Activated gamma-delta T cell (primary cell): ENCODE measurements around the gene ATP11B.

ENCODE experiments used
- DNase-seq: peaks from one replicate; lab custom pipeline; 2025; lab: John Stamatoyannopoulos, UW
- total RNA-seq, 2 donors: gene quantifications; one replicate each; lab custom pipeline; 2026; lab: John Stamatoyannopoulos, UW

The ATP11B gene
- total RNA-seq: 317 to 346 reads per million in 2 donors

DNA sequence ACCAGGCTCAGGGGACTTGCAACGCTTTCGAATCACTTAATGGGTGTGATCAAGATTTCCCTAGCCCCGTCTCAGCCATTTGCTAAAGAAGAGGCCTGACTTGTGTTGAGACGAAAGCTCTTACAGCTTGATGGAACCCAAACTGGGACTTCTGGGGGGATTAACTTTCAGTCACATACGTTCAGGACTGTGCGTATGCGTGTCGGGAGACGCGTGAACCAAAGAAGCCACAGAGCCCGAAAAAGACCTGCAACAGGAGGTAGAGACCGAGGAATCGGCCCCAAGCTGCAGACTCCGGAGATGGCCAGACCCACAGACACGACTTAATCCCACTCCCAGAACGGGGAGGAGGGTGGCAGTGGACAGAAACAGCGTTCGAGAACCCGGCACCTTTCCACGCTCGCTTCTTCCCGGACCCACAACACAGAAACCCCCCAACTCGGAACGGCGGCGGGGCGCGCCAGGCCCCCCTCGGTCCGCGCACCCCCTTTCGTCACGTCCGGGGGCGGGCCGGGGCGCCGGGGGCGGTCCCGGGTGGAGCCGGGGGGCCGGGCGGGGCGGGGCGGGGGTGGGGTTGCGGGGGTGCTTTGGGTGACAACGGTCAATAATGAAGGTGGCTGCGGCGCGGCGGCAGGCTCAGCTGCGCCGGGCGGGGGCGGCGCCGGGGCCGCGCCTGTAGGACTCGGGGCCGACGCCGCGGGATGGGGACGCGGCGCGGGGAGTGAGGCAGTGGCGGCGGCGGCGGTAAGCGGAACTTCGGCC is at the start of gene ATP11B:
Gene ATP11B, plus strand, starts transcription at position 604 of the 762 bp plus-strand sequence. CDS start 256 bp downstream, outside the sequence.
- peak; percentile 77 for DNase-seq

DNA sequence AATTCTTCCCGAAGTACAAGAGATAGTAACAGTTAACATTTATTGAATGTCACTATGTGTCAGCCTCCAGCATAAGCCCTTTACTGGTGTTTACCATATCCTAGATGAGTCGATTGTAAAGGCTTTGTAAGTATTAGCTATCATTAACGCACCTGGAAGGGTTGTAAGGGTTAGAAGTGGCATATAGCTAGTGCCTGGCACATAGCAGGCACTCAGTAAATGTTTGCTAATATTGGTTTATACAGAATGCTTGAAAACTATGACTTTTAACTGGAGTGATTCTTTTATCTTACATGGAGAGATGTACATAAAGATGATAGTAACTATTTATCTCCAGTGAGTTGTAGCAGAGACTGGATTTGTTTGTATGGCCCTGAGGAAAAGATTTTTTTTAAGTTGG is 46.3 kb upstream of the ATP11B start:
- no peak for DNase-seq

DNA sequence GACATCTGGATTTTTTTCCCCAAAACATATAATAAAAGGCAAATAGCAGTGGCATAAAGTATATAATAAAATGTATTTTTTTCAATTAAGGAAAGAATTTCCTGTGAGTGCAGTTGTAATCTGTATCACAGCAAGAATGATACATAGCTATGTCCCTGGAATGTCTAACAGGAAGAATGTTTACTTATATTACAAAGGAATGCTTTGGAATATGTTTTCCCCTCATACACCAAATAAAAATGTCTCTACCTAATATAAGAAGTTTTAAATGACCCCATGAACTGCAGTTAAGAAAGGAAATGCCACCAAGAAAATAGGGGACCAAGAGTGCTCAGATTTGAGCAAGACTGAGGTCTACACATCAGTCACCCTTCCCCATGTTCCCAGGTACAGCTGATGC is 38.0 kb upstream of the ATP11B start:
- no peak for DNase-seq

DNA sequence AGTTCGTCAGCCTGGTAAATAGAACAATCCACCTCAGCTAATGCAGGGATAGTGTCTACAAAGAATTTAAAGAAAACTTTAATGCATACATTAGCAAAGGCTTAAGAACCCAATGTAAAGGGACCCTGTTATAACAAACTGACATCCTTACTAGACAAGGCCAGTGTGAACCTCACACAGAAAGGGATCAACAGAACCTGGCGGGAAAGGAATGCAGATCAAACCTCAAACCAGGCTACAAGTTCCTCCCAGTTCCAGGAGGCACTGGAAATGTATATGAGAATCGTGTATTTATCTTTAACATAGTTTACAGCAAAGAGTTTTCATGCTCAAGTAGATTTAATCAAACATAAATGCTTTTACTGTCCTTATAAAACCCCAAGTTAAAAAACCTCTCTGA is 37.6 kb upstream of the ATP11B start:
- no peak for DNase-seq

DNA sequence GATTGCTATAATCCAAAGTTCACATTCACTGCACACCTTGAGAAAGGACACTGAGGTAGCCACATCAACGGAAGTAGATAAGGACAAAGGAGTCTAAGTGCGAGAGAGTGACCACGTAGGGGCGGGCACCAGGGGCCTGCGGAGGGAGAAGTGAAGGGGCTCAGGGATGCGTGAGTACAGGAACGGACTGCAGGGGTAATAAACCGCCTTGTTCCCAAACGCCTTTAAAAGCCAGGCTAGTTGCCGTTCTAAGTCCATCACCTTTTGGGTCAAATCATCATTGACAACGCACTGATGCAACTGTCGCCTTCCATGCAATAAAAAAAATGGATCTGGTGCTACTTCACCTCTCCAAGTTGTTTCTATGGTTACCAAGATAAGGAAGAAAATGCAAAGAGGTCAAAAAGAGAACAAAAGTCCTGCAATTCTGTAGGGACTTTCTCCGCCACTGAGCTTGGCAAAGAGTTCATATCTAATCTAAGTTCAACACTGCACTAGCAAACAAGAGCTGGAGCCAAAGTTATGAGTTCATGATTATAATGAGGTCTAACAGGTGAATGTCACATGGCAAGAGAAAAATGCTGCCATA is 32.6 kb upstream of the ATP11B start:
- no peak for DNase-seq

DNA sequence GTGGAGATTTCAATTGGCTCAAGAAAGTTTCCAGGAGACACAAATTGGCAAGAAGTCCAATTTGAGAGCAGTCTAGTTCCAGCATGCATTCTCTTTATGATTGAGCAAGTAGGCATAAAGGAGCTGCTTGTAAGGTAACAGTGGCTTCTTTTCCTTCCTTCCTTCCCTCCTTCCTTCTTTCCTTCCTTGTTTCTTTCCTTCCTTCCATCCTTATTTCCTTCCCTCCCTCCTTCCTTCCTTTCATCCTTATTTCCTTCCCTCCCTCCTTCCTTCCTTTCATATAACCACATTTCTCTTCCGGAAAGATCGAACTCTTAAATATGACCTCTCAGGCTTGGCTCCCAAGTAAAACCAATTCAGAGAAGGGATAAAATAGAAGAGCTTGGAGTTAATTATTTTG is 29.4 kb upstream of the ATP11B start:
- no peak for DNase-seq

DNA sequence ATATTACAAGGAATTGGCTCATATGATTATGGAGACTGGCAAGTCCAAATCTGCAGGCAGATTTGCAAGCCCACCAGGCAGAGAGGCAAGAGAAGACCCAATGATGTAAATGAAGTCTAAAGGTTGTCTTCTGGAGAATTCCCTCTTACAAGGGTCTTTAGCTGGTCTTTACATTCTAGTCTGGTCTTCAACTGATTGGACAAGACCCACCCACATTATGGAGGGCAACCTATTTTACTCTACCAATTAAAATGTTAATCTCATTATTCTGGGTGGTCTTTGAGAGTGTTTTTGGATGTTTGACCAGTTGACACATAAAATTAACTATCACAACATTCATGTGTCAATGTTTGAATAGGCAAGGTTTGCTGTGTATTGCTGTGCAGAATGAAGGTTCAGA is 28.0 kb upstream of the ATP11B start:
- no peak for DNase-seq

DNA sequence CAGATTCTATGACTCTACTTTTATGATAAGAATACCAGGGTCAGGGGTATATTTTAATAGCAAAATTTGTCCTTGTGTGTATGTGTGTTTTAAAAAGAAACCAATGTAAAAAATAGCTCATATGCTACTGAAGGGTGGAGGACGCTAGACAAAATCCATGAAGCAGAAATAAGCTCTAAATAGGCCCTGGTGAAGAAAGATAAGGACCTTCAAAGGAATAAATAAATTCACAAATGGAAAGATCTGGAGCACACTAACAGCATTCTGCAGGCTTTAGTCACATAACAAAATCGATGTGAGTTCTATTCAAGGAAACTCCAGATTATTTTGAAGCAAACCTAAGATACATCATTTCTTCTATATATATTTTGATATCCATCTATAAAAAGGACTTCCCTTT is 27.2 kb upstream of the ATP11B start:
- DNase-seq: no peak

DNA sequence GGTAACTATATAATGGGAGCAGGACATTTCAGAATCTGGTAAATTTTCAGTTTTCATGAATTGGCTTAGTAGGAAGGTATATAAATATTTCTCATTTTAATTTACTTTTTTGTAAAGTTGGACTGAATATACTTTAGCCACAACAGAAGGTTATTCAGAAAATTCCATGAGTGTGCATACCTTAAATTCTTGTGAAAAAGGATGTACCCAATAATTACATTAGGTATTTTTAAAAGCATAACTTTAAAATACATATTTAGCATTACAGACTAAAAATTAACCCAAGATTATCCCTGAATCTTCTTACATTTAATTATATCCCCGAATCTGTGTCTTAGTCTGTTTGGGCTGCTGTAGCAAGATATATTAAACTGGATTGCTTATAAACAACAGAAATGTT is 24.9 kb upstream of the ATP11B start:
- no peak for DNase-seq

DNA sequence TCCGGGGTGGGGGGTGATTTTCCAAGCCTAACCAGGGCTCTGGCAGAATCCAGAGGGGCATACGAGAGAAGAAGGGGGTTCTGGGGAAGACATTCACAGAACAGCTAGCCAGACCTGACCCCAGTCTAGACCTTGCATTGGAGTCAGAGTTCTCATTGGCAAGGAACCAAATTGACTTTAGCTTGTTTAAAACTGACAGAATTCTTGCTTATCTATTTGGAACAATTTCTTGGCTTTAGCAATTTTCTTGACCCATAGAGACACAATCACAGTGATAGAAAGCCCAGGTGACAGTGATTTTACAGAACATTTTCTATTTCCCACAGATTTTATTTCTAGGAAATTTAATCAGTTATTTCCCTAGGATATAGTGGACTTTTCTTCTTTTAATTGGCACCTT is 23.6 kb upstream of the ATP11B start:
- DNase-seq: no peak

DNA sequence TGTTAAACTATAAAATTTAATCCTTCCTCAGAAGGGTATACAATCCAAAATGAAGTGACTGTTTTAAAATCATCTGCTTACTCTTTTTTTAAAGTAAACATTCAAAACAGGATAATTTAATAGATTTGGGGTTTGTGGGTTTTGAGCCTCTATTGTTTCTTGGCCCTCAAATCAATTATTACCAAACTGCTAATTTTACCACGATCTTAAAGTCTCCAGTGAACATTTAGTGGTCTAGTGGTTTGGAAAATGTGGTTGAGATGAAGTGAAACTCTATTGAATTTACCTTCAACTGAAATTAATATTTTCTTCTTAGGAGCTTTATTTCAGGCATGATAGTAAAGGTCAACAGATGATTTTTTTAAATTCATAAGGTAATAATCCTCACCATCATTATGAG is 11.2 kb upstream of the ATP11B start:
- no peak for DNase-seq

DNA sequence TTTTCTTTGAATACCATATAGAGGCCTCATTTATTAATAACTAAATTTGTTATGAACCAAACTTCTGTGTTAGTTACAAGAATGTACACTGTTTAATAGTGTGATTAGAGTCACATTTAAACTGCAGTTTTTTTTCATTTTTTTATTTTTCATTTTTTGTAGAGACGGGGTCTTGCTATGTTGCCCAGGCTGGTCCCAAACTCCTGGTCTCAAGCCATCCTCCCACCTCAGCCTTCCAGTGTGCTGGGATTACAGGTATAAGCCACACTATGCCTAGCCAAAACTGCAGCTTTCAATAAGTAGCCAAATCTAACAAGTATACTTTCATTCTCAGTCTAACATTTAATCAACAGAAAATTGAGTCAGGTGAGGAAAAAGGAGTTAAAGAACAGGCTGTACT is 10.2 kb upstream of the ATP11B start:
- DNase-seq: no peak

DNA sequence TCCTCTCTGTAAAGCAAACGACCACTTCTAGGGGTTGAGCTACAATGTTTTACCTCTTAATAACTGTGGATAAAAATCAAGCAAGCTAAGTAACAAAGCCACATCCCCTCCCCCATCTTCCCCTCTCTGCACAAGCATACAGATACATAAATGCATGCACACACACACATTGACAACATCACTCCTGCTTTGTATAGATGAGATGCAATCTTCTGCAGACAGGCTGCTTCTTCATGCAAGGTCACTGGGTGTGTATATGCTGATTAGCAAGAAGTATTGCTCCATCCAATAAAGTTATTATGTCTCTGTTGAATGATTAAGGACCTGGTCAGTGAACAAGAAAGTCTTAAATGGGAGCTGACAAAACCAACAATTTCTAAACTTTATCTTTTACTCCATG is 8.8 kb upstream of the ATP11B start:
- no peak for DNase-seq

DNA sequence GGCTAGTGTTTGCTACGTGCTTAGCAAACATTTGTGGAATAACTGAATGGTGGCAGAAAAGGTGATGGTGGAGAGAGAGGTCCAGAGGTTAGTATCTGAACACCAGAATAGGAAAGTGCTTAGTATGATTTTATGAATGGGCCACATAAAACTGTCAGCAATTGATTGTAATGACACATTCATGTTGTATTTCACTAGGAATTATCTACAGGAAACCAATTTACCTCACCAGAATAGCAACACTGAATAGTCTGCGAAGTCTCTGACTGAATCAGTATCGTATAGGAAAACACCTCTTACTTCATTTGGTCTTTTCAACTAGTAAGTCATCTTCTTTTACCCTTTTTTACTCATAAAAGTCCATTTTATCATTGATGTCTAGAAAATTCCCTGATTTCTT is 8.2 kb upstream of the ATP11B start:
- no peak for DNase-seq

DNA sequence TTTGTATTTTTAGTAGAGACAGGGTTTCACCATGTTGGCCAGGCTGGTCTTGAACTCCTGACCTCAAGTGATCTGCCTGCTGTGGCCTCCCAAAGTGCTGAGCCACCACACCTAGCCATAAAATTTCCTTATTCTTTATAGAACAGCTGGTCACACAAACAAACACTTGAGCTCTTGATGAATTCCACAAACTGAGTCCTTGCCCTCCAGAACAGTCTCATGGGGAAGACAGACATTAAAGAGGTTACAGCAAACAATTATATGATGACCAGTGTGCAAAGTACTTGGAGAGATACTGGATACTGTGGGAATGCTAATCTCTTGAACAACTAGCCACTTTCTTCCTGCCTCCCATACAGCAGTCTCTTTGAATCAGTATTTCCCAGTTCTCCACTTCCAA is 7.5 kb upstream of the ATP11B start:
- DNase-seq: no peak

DNA sequence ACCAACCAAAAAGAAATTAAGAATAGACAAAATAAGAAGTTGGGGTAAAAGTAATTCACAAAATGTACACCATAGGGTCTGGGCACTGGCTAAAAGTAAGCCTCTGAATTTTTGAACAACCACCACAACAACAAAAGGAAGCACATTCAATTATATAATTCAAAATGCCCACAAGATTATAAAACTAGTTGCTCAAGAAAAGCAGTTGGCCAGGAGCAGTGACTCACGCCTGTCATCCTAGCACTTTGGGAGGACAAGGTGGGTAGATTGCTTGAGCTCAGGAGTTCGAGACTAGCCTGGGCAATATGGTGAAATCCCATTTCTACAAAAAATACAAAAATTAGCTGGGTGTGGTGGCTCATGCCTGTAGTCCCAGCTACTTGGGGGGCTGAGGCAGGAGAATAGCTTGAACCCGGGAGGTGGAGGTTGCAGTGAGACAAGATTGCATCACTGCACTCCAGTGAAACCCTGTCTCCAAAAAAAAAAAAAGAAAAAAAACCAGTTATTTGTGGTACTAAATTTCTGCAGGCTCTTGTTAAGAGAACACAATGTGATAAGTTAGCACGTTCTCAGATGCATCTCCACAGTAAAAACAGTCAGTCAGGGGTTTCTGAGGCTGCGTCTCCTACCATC is 6.6 kb upstream of the ATP11B start:
- DNase-seq: no peak

DNA sequence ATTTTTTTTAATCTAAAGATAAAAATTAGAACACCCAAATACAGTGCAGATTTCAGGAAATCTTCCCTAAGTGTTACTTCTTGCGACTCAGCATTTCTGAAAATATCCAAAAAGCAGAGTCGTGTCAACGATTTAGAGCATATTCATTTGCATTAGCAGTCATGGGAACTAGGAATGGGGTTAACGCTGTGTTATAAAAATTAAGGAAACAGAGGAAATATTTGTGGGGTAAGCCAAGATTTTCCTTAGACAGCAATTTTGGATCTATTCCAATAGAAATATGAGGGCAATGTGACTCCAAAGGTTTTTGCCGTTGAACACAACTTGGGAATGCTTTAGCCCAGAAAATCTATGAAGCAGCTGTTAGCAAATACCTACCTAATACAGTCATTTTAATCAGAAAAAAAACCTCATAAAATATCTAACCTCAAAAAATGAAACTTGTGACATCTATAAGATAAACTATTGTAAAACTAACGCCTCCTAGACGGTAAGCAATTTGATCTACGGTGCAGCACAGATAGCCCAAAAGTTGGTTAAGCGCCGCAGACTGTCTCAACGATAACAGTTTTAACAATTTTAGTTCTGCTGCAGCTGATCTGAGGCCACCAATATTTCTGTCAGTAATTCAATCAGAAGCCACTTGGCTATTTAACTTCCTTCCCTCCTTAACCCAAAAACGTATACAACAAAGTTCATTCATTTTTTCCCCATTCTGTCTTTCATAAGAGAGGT is 5.8 kb upstream of the ATP11B start:
- no peak for DNase-seq

DNA sequence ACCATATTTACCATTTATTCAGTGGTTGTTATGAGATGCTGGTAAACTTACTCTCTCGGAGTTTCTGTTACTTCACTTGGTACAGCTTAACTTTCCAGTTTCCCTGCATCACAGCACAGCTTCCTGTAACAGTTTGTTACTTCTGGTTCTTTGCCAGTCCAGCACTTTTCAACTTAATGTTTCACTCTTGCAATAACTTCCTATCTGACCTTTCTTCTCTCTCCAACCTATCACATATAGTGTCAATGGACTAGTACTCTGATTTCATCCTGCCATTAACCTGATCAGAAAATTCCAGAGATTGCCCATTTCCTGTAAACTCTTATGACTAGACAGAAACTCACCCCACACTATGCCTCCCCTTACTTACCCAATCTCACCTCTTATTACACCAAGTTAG is 3.9 kb upstream of the ATP11B start:
- no peak for DNase-seq

DNA sequence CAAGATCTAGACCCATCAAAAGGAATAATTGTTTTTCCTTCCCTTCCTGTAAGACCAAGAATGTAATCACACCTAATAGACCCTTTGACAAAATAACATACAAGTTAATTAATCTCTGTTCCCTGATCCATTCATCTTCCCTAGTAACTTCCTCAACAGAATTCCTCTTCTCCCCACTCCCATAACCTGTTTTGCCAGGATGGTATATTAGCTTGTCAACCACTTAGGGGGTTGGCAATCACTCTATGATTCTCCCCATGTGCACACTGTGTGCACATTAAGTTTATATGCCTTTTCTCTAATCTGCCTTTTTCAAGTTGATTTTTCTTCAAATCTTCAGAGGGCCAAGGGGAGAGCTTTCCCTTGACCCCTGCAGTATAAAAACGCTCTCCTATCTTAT is 2.7 kb upstream of the ATP11B start:
- no peak for DNase-seq

DNA sequence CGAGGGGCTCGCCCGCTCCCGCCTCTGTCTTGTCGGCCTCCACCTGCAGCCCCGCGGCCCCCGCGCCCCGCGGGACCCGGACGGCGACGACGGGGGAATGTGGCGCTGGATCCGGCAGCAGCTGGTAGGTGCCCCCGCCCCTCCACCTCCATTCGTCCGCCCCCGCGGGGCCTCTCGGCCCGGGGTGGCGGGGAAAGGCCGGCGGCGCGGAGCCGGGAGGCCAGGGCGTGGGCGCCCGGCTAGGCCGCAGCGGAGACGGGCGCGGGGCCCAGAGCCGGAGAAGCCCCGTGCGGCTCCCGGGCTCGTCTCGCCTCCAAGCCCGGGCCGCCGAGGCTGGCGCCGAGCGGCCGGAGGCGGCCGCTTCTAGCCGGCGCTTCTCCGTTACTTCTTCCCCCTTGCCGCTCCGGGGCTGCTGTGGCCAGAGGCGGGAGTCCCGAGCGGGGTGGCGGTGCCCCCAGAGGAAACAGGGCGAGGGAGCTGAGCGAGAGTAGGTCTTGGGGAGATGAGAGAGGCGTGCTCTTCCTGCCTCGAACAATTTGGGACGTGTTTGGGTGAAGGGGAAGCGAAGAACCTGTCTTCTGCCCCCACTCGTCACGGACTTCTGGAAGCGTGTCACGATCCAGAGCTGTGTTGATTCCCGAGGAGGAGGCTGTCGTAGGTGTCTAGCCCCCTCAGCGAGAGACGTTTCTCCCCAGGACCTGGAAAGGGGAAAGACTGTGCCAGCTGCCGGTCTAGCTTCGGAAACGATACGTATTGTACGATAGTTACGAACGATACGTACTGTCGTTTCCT is 555 bp downstream of the ATP11B start:
- no peak for DNase-seq

DNA sequence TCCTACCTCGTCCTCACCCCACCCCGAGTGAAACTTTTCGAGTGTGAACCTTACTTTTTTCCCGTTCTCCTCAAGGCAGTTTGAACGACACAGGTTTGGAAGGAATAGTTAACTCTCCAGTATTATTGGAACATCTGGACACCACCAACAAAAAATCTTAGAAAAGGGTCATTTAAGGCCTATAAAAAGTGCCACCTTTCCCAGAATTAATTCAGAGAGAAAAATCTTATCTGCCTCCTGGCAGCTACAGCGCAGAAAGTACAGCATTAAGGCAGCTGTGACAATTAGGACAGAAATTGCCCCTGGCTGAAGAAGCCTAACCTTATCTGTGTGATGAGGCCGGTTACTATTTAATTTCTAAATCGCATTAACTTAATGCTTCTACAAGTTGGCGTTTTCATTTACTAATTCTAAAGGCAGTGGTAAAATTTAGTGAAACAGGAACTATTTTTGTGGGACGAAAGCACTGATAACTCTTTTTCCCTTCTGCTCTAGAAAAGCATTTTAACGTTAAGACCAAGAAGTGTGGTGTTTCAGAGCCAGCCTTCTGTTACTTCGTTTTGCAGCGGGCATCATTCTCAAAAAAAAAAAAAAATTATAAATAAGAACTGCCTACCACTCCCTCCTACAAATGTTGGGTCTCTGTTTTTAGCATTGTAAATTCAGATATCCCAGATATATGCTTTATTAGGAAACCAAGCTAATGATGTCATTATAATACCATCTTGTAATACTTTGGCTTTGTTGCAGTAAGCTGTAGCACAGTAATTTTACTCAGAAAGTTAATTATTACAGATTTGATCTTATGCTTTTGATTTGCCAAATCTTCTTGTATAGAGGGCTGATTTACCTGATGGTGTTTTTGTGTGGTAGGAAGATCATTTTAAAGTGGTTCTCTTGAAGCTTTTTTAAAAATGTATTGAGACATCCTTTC is 1.4 kb downstream of the ATP11B start:
- no peak for DNase-seq
